ENCODE results near the gene DOCK4. TPM values are rescaled to one million over a fixed set of nuclear protein-coding genes. Genes with fewer than 3 reads are reported as not detected.

Gene DOCK4
- total RNA-seq, 1 experiment from 2014 or later = 3.4 TPM

DNA sequence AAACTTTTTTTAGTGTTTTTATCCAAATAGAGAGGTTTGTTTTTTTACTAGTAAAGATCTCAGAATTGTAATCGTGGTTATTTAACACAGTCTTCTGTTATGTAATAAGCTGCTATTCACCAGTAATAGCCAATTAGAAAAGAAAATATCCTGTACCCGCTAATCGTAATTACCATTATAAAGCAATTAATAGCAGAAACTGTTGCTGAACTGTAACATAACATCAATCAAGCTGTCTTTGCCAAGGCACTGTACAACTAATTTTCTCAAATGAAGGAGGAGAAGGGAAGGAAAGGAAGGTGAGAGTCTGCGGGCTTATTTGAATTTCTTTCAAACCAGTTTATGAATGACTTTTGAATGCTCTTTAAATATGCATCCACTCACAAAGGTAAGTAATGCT lies 9.6 kb upstream of the DOCK4 start:
- H3K4me1 Mint-ChIP-seq (ENCODE audit: low read depth, unreplicated experiment) = peaks cover 23% of the 10 kb centered on the region
- no peak overlapping the region for H3K27ac Mint-ChIP-seq (ENCODE audit: unreplicated experiment)
- no peak overlapping the region for H3K4me3 Mint-ChIP-seq (ENCODE audit: low read depth, unreplicated experiment)
- CTCF ChIA-PET = interaction anchor here (1.0 kb wide), 1 partner anchor 9 kb away, joined by 3 read pairs; no protein-coding TSS in a partner anchor
- no peaks in the 10 kb centered on the region for H3K27me3 Mint-ChIP-seq (ENCODE audit: unreplicated experiment)
- TF ChIP-seq, protein P1, sequence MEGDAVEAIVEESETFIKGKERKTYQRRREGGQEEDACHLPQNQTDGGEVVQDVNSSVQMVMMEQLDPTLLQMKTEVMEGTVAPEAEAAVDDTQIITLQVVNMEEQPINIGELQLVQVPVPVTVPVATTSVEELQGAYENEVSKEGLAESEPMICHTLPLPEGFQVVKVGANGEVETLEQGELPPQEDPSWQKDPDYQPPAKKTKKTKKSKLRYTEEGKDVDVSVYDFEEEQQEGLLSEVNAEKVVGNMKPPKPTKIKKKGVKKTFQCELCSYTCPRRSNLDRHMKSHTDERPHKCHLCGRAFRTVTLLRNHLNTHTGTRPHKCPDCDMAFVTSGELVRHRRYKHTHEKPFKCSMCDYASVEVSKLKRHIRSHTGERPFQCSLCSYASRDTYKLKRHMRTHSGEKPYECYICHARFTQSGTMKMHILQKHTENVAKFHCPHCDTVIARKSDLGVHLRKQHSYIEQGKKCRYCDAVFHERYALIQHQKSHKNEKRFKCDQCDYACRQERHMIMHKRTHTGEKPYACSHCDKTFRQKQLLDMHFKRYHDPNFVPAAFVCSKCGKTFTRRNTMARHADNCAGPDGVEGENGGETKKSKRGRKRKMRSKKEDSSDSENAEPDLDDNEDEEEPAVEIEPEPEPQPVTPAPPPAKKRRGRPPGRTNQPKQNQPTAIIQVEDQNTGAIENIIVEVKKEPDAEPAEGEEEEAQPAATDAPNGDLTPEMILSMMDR (IDR thresholded peaks at IDR 0.05; ENCODE audit: unreplicated experiment) = no peak
- DNase-seq = no peak
- H3K36me3 Mint-ChIP-seq (ENCODE audit: insufficient read depth, unreplicated experiment) = no peaks in the 10 kb centered on the region
- intact Hi-C loops (cut with micrococcal nuclease; ENCODE audit: unreplicated experiment) = loop anchor here (10.0 kb wide), 1 partner anchor 279 kb away; no protein-coding TSS in a partner anchor
- no peaks in the 10 kb centered on the region for H3K9me3 Mint-ChIP-seq (ENCODE audit: low read depth, unreplicated experiment)
- no TSS peak for BruUV-seq (replicated peaks)

DNA sequence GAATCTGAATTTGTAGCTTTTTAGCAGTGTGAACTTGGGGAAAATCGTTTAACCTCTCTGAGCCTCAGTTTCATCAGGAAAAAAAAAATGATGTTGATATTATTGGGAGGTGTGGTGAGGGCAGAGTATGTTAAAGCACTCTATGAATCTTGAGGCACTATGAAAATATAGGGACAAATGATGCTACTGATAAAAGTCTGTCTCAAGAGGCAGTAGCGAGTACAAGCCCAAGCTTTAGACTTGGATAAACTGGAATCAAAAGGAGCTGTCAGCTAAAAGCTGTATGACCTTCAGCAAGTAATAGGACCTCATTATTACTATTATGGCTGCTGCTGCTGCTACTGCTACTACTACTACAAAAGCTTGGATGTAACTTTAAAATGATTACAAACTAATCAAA lies 8.7 kb upstream of the DOCK4 start:
- CTCF ChIA-PET = interaction anchor here (0.7 to 1.0 kb wide), 2 partner anchors 8 to 69 kb away, joined by 3 read pairs; no protein-coding TSS in a partner anchor
- H3K9me3 Mint-ChIP-seq (ENCODE audit: low read depth, unreplicated experiment) = no peaks in the 10 kb centered on the region
- H3K27ac Mint-ChIP-seq (ENCODE audit: unreplicated experiment) = no peak overlapping the region
- DNase-seq = no peak
- BruUV-seq (replicated peaks) = no TSS peak
- no peaks in the 10 kb centered on the region for H3K27me3 Mint-ChIP-seq (ENCODE audit: unreplicated experiment)
- H3K4me3 Mint-ChIP-seq (ENCODE audit: low read depth, unreplicated experiment) = no peak overlapping the region
- intact Hi-C loops (cut with micrococcal nuclease; ENCODE audit: unreplicated experiment) = loop anchor here (10.0 kb wide), 1 partner anchor 280 kb away; no protein-coding TSS in a partner anchor
- H3K36me3 Mint-ChIP-seq (ENCODE audit: insufficient read depth, unreplicated experiment) = no peaks in the 10 kb centered on the region
- H3K4me1 Mint-ChIP-seq (ENCODE audit: low read depth, unreplicated experiment) = peaks cover 23% of the 10 kb centered on the region
- TF ChIP-seq, protein P1 (IDR thresholded peaks at IDR 0.05; ENCODE audit: unreplicated experiment) = no peak

GRCh38 chr7:112214268-112214667 lies 8.1 kb upstream of the DOCK4 start:
- TF ChIP-seq, protein P1 (IDR thresholded peaks at IDR 0.05; ENCODE audit: unreplicated experiment) = no peak
- Mint-ChIP-seq H3K27ac (ENCODE audit: unreplicated experiment) (no peak overlapping the region), H3K4me1 (ENCODE audit: low read depth, unreplicated experiment) (peaks cover 23% of the 10 kb centered on the region), H3K9me3 (ENCODE audit: low read depth, unreplicated experiment) (no peaks in the 10 kb centered on the region), H3K4me3 (ENCODE audit: low read depth, unreplicated experiment) (no peak overlapping the region), H3K36me3 (ENCODE audit: insufficient read depth, unreplicated experiment) (no peaks in the 10 kb centered on the region), H3K27me3 (ENCODE audit: unreplicated experiment) (no peaks in the 10 kb centered on the region)
- DNase-seq = no peak
- no TSS peak for BruUV-seq (replicated peaks)
- intact Hi-C loops (cut with micrococcal nuclease; ENCODE audit: unreplicated experiment) = loop anchor here (10.0 kb wide), 1 partner anchor 281 kb away; no protein-coding TSS in a partner anchor
- CTCF ChIA-PET = no interaction called here

DNA sequence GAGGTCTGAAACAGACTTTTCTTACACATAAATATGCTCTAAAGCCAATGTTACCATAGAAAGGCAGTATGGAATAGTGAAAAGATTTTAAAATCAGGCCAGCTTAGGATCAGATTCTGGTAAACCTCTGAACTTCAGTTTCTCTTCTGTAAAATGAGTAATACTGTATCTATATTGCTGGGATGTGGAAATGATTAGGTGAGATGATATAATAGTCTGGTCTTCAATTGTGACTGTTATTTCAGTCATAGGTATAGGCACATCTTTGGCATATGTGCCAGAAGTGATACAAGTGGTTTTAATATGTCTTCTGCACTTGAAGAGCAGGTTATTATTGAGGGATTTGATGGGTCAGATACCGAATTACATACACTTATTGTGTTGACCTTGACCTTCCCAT lies 7.5 kb upstream of the DOCK4 start:
- Mint-ChIP-seq H3K36me3 (ENCODE audit: insufficient read depth, unreplicated experiment) (no peaks in the 10 kb centered on the region), H3K27ac (ENCODE audit: unreplicated experiment) (no peak overlapping the region), H3K27me3 (ENCODE audit: unreplicated experiment) (no peaks in the 10 kb centered on the region), H3K9me3 (ENCODE audit: low read depth, unreplicated experiment) (no peaks in the 10 kb centered on the region), H3K4me1 (ENCODE audit: low read depth, unreplicated experiment) (peaks cover 23% of the 10 kb centered on the region), H3K4me3 (ENCODE audit: low read depth, unreplicated experiment) (no peak overlapping the region)
- intact Hi-C loops (cut with micrococcal nuclease; ENCODE audit: unreplicated experiment) = loop anchor here (10.0 kb wide), 1 partner anchor 281 kb away; no protein-coding TSS in a partner anchor
- CTCF ChIA-PET = no interaction called here
- TF ChIP-seq, protein P1 (IDR thresholded peaks at IDR 0.05; ENCODE audit: unreplicated experiment) = no peak
- BruUV-seq (replicated peaks) = no TSS peak
- no peak for DNase-seq

Measured in Calu3 (cell line).